Activated gamma-delta T cell treated with Interleukin-2 at 50 U/mL for 16 hours (primary cell): Measurements from ENCODE around the gene ZNF394.

Experiments
- DNase-seq: peaks from one replicate; pipeline ENCODE4 v3.0.0-alpha.2; 2020

Gene ZNF394

DNA sequence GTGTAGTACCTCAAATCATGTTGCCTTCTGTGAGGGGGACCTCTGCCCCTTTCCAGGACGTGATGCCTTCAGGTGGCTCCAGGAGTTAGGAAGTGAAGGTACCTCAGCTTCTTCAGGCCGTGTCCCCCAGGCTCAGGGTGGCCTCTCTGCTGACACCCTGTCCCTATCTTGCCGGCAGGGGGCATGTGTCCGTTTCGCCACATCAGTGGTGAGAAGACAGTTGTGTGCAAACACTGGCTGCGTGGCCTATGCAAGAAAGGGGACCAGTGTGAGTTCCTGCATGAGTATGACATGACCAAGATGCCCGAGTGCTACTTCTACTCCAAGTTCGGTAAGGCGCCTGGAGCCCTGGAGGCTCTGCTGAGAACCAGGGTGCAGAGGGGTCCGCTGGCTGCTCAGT lies 52.1 kb downstream of the ZNF394 start:
- no peak for DNase-seq

DNA sequence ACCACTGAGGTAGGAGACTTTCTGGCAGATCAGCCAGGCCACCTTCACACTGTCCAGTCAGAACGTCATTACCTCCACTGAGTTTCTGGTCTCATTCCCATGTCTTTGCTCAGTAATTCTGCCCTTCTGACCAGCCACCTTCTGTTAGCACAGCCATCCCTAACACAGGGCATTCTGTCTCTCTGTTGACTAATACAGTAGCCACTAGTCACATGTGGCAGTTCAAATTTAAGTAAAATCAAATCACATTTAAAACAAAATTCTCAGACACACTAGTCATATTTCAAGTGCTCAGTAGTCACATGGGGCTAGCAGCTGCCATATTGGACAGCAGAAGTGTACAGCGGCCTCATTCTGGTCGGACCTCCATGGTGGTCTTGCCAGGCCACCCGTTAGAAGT lies 54.0 kb downstream of the ZNF394 start:
- DNase-seq, result no peak
